GM18508 (cell line): ENCODE data around the gene IKZF1.
A peak's percentile ranks its signal among the peaks of the same experiment; 100 is the strongest.

Source experiments
- ATAC-seq: cut with Tn5 transposase; IDR thresholded peaks from one replicate; pipeline ENCODE4 v1.9.1; 2021; ENCODE audit warnings: moderate number of reproducible peaks; ENCODE audit not compliant: insufficient read depth, unreplicated experiment

IKZF1 gene

GRCh38 chr7:50426280-50427045, 121.9 kb downstream of the IKZF1 start:
- no peak for ATAC-seq

GRCh38 chr7:50427518-50427917, 123.0 kb downstream of the IKZF1 start:
- no peak for ATAC-seq

- ATAC-seq = no peak
Observed at GRCh38 chr7:50428911-50429310, 124.4 kb downstream of the IKZF1 start.

GRCh38 chr7:50431316-50431715, 126.8 kb downstream of the IKZF1 start:
- ATAC-seq = no peak

- ATAC-seq = no peak
Observed at GRCh38 chr7:50431722-50432305, 127.3 kb downstream of the IKZF1 start.

- no peak for ATAC-seq
Observed at GRCh38 chr7:50436133-50436806, 131.8 kb downstream of the IKZF1 start.

GRCh38 chr7:50446542-50446960, 142.0 kb downstream of the IKZF1 start:
- ATAC-seq = peak; percentile 47

- peak; percentile 46 for ATAC-seq
Observed at GRCh38 chr7:50448823-50449222, 144.3 kb downstream of the IKZF1 start.

GRCh38 chr7:50449501-50449880, 145.0 kb downstream of the IKZF1 start:
- no peak for ATAC-seq

- peak; percentile 44 for ATAC-seq
Observed at GRCh38 chr7:50449881-50450589, 145.5 kb downstream of the IKZF1 start, which contains the start of gene FIGNL1. FIGNL1 (minus strand) TSS chr7:50450350; CDS start chr7:50447287, 3,063 bp downstream.

GRCh38 chr7:50450590-50451032, 146.1 kb downstream of the IKZF1 start:
- peak; percentile 3 for ATAC-seq
